GM18505 (cell line): ENCODE data around the gene ZNF527.
"Not testable (repeated sequence)": the region's sequence is repeated elsewhere in the genome, so short reads cannot be mapped to it uniquely, and the experiment has no call there.

ENCODE experiments used
- ATAC-seq: cut with Tn5 transposase; IDR thresholded peaks from one replicate; pipeline ENCODE4 v1.9.1; 2021; ENCODE audit not compliant: unreplicated experiment
- POLR2A ChIP-seq: IDR thresholded peaks from 4 replicates; pipeline ENCODE4 v1.6.1; 2011; ENCODE audit warnings: borderline replicate concordance; ENCODE audit not compliant: insufficient read depth, insufficient read length; ENCODE audit errors: extremely low read depth

Gene ZNF527

DNA sequence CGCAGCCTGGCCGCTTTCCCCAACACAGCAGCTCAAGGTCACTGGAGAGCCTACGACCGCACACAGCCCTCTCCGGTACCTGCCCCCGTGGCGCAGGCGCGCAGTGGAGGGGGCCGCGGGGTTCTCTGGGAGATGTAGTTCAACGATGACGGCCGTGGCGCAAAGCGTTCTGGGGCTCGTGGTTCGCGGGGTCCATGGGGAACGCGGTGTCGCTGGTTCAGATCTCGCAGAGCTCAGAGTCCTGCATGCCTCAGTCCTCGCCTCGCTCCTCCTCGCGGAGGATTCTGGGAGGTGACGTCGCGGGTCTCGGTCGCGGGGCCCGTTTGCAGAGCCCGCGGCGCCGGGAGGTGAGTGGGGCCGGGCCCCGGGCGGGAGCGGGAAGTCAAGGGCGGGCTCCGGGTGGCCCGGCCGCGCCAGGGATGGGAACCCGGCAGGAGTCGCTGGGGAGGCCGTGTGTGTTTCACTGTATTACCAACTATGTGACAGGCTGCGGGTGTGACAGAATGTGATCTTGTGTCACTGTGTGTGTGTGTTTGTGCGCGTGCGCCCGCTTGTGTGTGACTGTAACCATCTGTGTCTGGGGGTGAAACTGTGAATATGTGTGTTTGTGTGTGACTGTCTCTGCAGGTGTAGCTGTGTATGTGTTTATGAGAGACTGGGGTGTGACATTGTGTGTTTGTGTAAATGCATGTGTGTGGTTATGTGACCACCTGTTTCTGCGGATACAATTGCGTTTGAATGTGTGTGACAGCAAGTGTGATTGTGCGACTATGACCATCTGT, at the start of gene ZNF527:
ZNF527 (plus strand) TSS at position 220 of the 782 bp plus-strand sequence. CDS start 3,100 bp downstream, outside the sequence.
- ATAC-seq = peak; percentile 98
- TF ChIP-seq POLR2A = peak; percentile 84

DNA sequence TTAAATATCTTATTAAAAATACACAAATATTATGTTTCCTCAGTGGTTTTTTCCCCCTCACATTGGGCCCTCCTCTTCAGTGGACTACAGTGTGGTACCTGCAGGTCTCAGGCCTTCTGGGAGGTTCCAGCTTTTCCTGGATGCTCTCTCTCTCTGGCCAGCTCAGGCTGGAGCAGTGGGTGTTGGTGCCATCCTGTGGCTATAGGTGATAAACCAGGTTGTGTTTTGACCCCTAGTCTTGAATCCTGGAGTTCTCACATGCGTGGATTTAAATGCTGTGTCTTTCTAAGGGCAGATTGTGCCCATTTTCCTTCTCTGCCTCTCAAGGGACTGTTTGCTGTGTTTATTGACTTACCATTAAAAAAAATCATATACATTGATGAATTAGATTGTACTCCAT, 41.2 kb upstream of the ZNF527 start:
- no peak for ATAC-seq
- TF ChIP-seq POLR2A = no peak

DNA sequence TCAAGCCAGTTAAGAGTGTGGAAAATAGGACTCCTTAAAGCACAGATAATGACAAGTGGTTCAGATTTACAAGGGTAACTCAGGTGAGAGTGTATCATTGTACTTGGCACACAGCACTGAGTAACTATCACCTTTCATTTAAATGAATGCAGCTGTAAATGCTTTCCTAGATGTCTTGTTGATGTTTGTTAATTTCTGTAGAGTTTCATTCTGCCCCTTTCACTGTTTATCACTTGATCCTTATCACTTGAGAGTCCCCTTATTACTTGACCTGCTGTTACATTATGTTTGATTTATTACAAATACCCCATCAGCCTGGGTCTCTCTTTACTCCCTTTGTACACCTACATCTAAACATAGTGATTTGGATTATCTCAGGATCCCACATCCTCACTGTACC, 38.1 kb upstream of the ZNF527 start:
- no peak for ATAC-seq
- TF ChIP-seq POLR2A = no peak

DNA sequence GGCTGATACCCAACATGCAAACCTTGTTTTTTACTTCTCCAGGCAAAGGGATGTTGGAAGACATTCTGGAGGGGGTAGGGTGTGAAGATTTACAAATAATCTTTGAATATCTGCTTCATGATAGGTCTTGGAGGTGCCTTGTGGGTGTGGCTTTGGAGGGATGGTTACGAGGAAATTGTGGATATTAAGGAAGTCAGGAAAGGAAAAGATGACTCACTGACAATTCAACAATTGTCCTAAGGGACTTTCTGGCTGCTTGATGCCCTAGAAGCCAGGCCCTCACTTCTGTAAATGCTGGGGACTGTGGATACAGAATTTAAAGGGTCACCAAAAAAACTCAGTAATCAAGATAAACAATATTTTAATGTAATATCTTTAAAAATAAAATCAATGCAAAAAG, 37.4 kb upstream of the ZNF527 start:
- TF ChIP-seq POLR2A = no peak
- ATAC-seq = no peak

DNA sequence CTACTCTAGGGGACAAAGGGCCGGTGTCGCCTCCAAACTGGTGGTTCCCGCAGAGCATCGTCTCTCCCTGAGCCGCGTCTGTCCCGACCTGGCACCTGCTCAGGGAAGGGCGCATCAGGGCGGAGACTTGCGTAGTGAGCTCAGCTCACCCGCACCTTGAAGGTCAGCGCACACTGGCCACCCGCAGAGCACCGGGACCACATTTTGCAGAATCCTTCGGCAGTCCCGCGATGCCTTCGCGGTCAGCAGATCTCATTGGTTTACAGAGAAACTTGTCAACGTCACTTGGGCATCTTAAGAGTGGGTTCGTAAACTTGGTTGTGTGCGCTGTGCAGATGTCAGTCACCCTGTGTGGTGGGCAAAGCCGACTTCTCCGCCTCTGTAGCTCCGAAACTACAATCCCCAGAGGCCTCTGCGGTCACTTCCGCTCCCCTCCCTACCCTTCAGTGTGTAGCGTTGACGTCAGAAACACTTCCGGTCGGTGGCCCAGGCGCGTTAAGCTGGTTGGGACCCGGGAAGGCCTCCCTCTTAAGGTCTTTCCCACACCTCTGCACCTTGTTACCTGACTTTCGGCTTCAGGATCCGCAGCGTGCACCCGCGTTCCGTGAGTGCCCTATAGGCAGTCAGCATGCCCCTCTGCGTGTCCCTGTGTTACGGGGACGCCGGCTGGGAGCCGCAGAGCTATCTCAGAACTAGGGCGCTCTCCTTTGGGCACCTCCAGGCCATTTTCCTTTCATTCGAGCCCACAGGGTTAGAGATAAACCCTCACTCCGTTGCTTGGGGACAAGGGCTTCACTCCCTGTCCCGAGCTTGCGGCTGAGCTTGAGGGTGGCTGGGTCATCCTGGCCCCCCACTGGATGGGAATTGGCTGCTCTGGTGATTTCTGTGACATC, 36.5 kb upstream of the ZNF527 start:
- TF ChIP-seq POLR2A = peak; percentile 46
- ATAC-seq = peak; percentile 77

DNA sequence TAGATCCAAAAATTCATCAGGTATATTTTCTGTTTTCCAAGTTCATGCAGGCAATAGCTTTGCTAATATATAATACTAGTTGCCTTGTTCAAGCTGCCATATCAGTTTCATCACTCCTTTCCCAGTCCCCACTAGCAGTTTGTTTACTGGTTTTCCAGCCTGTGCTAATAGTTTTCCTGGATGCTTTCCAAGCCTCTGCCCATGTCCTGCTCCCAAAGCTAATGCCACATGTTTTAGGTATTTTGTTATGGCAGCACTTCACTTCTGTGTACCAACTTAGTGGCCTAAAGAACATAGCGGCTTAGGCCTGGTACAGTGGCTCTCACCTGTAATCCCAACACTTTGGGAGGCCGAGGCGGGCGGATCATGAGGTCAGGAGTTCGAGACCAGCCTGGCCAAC, 28.1 kb upstream of the ZNF527 start:
- ATAC-seq = no peak
- TF ChIP-seq POLR2A = no peak

DNA sequence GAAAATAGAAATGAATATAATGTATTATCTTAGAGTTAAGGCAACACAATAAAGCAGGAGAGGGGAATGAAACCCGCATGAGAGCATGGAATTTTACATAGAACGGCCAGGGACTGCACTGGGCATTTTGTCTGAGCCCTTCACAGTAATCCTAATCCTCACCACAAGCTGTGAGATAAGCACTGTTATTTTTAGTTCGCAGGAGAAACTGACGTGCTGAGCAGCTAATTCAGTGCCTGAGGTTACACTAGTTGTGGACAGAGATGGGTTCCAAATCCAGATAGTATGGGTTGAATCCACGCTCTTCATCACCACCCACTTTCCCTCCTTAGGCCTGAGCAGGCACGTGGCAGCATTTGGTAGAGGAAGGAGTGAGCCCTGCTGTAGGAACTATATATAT, 24.8 kb upstream of the ZNF527 start:
- ATAC-seq = no peak

DNA sequence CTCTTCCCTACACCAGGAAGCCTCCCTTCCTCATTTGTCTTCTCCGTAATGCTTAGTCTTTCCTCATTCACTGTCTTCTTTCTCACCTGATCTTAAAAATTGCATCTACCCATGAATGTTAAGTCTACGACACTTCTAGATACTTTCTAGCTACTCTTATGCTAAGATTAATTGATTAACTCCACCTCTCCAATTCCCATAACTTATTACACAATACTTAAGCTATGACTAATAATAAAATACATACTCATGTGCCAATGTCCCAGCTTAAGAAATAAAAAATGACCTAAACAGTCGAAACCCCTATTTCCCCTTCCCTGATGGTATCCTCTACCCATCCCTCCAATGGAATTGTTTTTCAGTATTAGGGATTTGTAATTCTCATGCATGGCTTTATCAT, 22.8 kb upstream of the ZNF527 start:
- TF ChIP-seq POLR2A = no peak

More for the DNA sequence above, 24.8 kb upstream of the ZNF527 start:
- no peak for TF ChIP-seq POLR2A

DNA sequence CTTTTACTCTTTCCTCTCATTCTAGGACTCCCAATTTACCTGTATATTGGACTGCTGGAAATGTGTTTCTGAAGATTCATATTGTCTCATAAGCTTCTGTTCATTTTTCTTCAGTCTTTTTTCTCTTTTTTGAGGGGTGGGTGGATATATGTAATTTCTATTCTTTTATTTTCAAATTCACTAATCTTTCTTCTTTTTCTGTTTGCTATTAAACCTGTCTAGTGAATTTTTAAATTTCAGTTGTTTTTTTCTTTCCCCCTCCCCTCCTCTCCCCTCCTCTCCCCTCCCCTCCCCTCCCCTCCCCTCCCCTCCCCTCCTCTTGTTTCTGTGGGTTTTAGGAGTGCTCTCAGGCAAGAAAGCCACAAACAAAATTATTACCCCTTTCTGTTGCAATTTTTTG, 16.9 kb upstream of the ZNF527 start:
- no peak for TF ChIP-seq POLR2A
- no peak for ATAC-seq

More for the DNA sequence above, 22.8 kb upstream of the ZNF527 start:
- ATAC-seq = no peak

DNA sequence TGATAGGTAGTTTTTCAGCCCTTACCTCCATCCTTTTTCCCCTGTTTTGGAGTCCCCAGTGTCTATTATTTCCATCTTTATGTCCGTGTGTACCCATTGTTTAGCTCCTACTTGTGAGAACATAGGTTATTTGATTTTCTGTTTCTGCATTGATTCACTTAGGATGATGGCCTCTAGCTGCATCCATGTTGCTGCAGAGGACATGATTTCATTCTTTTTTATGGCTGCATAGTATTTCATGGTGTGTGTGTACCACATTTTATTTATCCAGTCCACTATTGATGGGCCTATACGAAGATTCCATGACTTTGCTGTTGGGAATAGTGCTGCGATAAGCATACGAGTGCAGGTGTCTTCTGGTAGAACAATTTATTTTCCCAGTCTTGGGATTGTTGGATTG, 15.0 kb upstream of the ZNF527 start:
- ATAC-seq = no peak
- TF ChIP-seq POLR2A = no peak

DNA sequence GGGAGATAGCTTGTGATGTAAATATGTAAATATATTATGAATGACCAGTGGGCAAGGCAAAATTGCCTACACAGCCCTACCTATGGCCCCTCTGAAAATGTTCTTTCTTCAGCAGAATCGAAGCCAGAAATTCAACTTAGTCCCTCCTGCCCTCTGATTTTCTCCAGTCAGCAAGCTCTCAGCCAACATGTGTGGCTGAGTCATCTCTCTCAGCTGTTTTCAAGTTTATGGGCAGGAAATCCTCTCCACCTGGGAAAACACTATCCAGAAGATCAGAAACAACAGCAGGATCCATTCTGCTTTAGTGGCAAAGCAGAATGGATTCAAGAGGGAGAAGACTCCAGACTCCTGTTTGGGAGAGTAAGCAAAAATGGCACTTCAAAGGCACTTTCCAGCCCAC, 8.9 kb upstream of the ZNF527 start:
- no peak for ATAC-seq
- TF ChIP-seq POLR2A = no peak

DNA sequence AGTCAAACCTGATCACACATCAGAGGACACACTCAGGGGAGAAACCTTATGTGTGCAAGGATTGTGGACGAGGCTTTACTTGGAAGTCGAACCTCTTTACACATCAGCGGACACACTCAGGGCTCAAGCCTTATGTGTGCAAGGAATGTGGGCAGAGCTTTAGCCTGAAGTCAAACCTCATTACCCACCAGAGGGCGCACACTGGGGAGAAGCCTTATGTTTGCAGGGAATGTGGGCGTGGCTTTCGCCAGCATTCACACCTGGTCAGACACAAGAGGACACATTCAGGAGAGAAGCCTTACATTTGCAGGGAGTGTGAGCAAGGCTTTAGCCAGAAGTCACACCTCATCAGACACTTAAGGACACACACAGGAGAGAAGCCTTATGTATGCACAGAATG, 8.2 kb upstream of the ZNF527 start:
- no peak for TF ChIP-seq POLR2A
- no peak for ATAC-seq

DNA sequence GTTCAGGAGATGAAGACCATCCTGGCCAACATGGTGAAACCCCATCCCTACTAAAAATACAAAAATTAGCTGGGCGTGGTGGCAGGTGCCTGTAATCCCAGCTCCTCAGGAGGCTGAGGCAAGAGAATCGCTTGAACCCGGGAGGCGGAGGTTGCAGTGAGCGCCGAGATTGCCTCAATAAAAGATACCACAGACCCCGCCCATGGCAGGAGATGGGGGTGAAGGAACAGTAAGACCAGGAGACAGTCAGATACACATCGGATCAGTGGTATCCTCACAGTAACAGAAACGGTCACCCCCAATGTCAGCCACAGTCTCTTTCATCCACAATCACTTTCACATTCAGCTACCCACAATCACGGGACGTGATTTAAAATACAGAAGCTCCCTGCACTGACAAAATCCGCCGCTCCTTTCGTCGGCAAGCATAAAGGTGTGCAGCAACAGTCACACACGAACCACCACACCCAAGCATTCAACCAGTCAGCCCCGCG, 466 bp upstream of the ZNF527 start:
- peak; percentile 20 for ATAC-seq

DNA sequence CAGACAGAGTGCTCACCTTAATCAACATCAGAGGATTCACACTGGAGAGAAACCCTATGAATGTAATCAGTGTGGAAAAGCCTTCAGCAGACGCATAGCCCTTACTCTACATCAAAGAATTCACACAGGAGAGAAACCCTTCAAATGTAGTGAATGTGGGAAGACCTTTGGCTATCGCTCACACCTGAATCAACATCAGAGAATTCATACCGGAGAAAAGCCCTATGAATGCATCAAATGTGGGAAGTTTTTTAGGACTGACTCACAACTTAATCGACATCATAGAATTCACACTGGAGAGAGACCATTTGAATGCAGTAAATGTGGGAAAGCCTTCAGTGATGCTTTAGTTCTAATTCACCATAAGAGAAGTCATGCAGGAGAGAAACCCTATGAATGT, 18.3 kb downstream of the ZNF527 start:
- TF ChIP-seq POLR2A = no peak

DNA sequence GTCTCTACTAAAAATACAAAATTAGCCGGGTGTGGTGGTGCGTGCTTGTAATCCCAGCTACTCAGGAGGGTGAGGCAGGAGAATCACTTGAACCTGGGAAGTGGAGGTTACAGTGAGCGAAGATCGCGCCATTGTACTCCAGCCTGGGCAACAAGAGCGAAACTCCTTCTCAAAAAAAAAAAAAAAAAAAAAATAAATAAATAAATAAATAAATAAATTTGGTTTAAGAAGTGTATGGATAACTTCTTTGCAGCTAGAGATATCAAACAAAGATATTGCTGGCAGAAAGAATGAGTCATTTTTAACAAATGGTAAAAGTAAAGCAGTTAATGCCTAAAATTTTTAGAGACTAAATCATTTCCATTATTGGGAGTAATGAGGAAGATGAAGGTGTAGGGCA, 20.5 kb downstream of the ZNF527 start:
- not testable (repeated sequence) for ATAC-seq

More for the DNA sequence above, 18.3 kb downstream of the ZNF527 start:
- ATAC-seq = no peak
